ENCODE measurements around the gene RBBP8. TPM values are rescaled to one million over a fixed set of nuclear protein-coding genes. Genes with fewer than 3 reads are reported as not detected.

The RBBP8 gene
- total and polyA plus RNA-seq, 2 experiments from 2014 or later: 13.1 to 25.7 TPM

GRCh38 chr18:23068011-23068410 lies 134.9 kb downstream of the RBBP8 start:
- TF ChIP-seq, protein P1, sequence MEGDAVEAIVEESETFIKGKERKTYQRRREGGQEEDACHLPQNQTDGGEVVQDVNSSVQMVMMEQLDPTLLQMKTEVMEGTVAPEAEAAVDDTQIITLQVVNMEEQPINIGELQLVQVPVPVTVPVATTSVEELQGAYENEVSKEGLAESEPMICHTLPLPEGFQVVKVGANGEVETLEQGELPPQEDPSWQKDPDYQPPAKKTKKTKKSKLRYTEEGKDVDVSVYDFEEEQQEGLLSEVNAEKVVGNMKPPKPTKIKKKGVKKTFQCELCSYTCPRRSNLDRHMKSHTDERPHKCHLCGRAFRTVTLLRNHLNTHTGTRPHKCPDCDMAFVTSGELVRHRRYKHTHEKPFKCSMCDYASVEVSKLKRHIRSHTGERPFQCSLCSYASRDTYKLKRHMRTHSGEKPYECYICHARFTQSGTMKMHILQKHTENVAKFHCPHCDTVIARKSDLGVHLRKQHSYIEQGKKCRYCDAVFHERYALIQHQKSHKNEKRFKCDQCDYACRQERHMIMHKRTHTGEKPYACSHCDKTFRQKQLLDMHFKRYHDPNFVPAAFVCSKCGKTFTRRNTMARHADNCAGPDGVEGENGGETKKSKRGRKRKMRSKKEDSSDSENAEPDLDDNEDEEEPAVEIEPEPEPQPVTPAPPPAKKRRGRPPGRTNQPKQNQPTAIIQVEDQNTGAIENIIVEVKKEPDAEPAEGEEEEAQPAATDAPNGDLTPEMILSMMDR (IDR thresholded peaks at IDR 0.05; ENCODE audit: poor library complexity): no peak
- no peak for TF ChIP-seq EZH2 (IDR thresholded peaks at IDR 0.05; ENCODE audit: borderline replicate concordance)
- no peak for TF ChIP-seq EZH2phosphoT487 (IDR thresholded peaks at IDR 0.05; ENCODE audit: low read depth, severe bottlenecking, unreplicated experiment)
- Histone ChIP-seq H3K27me3 (no peaks in the 10 kb centered on the region), H4K20me1 (ENCODE audit: insufficient read depth, poor library complexity, severe bottlenecking) (no peaks in the 10 kb centered on the region), H2AFZ (no peak overlapping the region), H3K79me2 (no peaks in the 10 kb centered on the region), H3K9me3 (ENCODE audit: low read depth) (no peaks in the 10 kb centered on the region), H3K4me3 (no peak overlapping the region), H3K27ac (no peak overlapping the region), H3K36me3 (replicated peaks; ENCODE audit: insufficient read depth, low read depth) (no peaks in the 10 kb centered on the region), H3K4me1 (ENCODE audit: insufficient read depth) (no peaks in the 10 kb centered on the region), H3K9me2 (replicated peaks; ENCODE audit: insufficient read depth) (no peaks in the 10 kb centered on the region), H3K4me2 (no peak overlapping the region)
- WGBS (ENCODE audit: low lambda C conversion rate, missing lambda C conversion rate): 89% methylated on average over 4 of the region's 4 CpGs
- DNase-seq (ENCODE audit: low spot score): no peak

DNA sequence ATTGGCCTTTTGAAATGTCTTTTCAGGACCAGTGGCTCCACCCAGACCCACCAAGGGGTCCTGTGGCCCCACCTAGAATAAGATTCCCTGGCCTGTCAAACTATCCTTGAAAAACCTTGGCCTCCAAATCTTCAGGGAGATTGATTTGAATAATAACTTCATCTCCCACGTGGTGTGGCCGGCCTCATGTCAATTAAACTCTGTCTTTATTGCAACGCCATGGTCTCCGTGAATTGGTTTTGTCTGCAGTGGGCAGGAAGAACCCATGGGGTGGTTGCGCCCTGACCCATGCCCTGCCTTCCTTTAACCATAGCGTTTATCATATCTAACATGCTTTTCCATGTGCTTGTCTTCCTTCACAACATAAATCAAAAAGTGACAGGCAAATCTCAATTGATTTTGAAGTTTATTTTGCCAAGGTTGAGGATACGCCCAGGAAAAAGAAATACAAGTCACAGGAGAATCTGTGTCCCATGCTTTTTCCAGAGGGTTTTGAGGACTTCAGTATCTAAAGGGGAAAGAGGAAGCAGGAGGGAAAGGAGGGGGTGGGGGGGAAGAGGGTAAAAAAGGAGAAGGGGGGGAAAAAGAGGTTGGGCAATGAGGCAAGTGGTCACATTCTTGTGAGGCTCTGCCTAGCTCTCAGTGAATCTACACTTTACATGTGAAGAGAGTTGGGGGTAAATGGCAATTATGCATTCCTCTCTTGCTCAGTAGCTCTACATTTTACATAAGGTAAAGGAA lies 135.6 kb downstream of the RBBP8 start:
- Histone ChIP-seq H3K27ac (no peak overlapping the region), H3K27me3 (no peaks in the 10 kb centered on the region), H3K4me1 (ENCODE audit: insufficient read depth) (no peaks in the 10 kb centered on the region), H2AFZ (no peak overlapping the region), H3K9me3 (ENCODE audit: low read depth) (no peaks in the 10 kb centered on the region), H4K20me1 (ENCODE audit: insufficient read depth, poor library complexity, severe bottlenecking) (no peaks in the 10 kb centered on the region), H3K9me2 (replicated peaks; ENCODE audit: insufficient read depth) (no peaks in the 10 kb centered on the region), H3K36me3 (replicated peaks; ENCODE audit: insufficient read depth, low read depth) (no peaks in the 10 kb centered on the region), H3K4me3 (no peak overlapping the region), H3K4me2 (no peak overlapping the region), H3K79me2 (no peaks in the 10 kb centered on the region)
- DNase-seq (ENCODE audit: low spot score): no peak
- TF ChIP-seq EZH2phosphoT487 (IDR thresholded peaks at IDR 0.05; ENCODE audit: low read depth, severe bottlenecking, unreplicated experiment) (no peak), EZH2 (IDR thresholded peaks at IDR 0.05; ENCODE audit: borderline replicate concordance) (no peak)
- TF ChIP-seq, protein P1 (IDR thresholded peaks at IDR 0.05; ENCODE audit: poor library complexity): no peak
- WGBS (ENCODE audit: low lambda C conversion rate, missing lambda C conversion rate): 87% methylated on average over 7 of the region's 7 CpGs

- TF ChIP-seq, protein P1 (IDR thresholded peaks at IDR 0.05; ENCODE audit: poor library complexity): no peak
- no peak for TF ChIP-seq EZH2 (IDR thresholded peaks at IDR 0.05; ENCODE audit: borderline replicate concordance)
- TF ChIP-seq EZH2phosphoT487 (IDR thresholded peaks at IDR 0.05; ENCODE audit: low read depth, severe bottlenecking, unreplicated experiment): no peak
- H3K27ac ChIP-seq: no peak overlapping the region
These were observed 136.4 kb downstream of the RBBP8 start for GRCh38 chr18:23069481-23069880.

More at GRCh38 chr18:23069481-23069880, 136.4 kb downstream of the RBBP8 start:
- Histone ChIP-seq H4K20me1 (ENCODE audit: insufficient read depth, poor library complexity, severe bottlenecking) (no peaks in the 10 kb centered on the region), H3K9me3 (ENCODE audit: low read depth) (no peaks in the 10 kb centered on the region), H3K79me2 (no peaks in the 10 kb centered on the region), H3K36me3 (replicated peaks; ENCODE audit: insufficient read depth, low read depth) (no peaks in the 10 kb centered on the region), H3K4me1 (ENCODE audit: insufficient read depth) (no peaks in the 10 kb centered on the region), H3K4me3 (no peak overlapping the region), H3K9me2 (replicated peaks; ENCODE audit: insufficient read depth) (no peaks in the 10 kb centered on the region), H3K27me3 (no peaks in the 10 kb centered on the region), H2AFZ (no peak overlapping the region), H3K4me2 (no peak overlapping the region)
- no peak for DNase-seq (ENCODE audit: low spot score)
- WGBS (ENCODE audit: low lambda C conversion rate, missing lambda C conversion rate): 95% methylated on average over 10 of the region's 10 CpGs

All from hepatocyte (in vitro differentiated cells).